HepG2 (cell line): Measurements from ENCODE around the gene RAE1. TPM values are rescaled to one million over a fixed set of nuclear protein-coding genes. Genes with fewer than 3 reads are reported as not detected.

Experiments used
- ATF4 ChIP-seq, 2 experiments: fragments of 450-650 bp in 1 of 2; sonication (generic) in 1 of 2; formaldehyde crosslinking; IDR thresholded peaks; 2 replicates each; pipeline versions ENCODE4 v1.5.0 to v1.8.0; 2020 to 2022; ENCODE audit warnings: mild to moderate bottlenecking in 1 of 2, missing genetic modification reagents in 1 of 2
- FOXP4 ChIP-seq: sonication (generic); formaldehyde crosslinking; IDR thresholded peaks from 2 replicates; pipeline ENCODE4 v1.4.0; 2020; ENCODE audit warnings: missing genetic modification reagents
- GZF1 ChIP-seq: sonication (generic); formaldehyde crosslinking; IDR thresholded peaks from 2 replicates; pipeline ENCODE4 v1.5.1; 2020; ENCODE audit warnings: mild to moderate bottlenecking, missing genetic modification reagents
- HNF4G ChIP-seq, 2 experiments: sonication (generic) in 1 of 2; formaldehyde crosslinking in 1 of 2; IDR thresholded peaks; 2 replicates each; pipeline versions ENCODE4 v1.4.0 to v1.6.1; 2011 to 2020; ENCODE audit warnings: borderline replicate concordance in 2 of 2, low read depth in 2 of 2, mild to moderate bottlenecking in 2 of 2, low read length in 1 of 2, missing genetic modification reagents in 1 of 2, moderate library complexity in 1 of 2
- HNRNPL ChIP-seq: fragments of 200-400 bp; formaldehyde crosslinking; IDR thresholded peaks from 2 replicates; pipeline ENCODE4 v1.6.1; 2017; ENCODE audit warnings: mild to moderate bottlenecking, low read depth, low read length
- MAFF ChIP-seq: IDR thresholded peaks from 2 replicates; pipeline ENCODE4 v1.6.1; 2011; ENCODE audit warnings: low read depth, low read length, improper control_type of control experiment
- NFIB ChIP-seq: sonication (generic); formaldehyde crosslinking; IDR thresholded peaks from 2 replicates; pipeline ENCODE4 v1.9.0; 2021; ENCODE audit warnings: missing genetic modification reagents, mild to moderate bottlenecking, borderline replicate concordance
- PAX8 ChIP-seq: sonication (generic); formaldehyde crosslinking; IDR thresholded peaks from 2 replicates; pipeline ENCODE4 v1.8.0; 2022; ENCODE audit warnings: mild to moderate bottlenecking, missing genetic modification reagents, borderline replicate concordance
- PCBP2 ChIP-seq: fragments of 200-400 bp; formaldehyde crosslinking; optimal IDR thresholded peaks from 2 replicates; pipeline ENCODE3; 2018; ENCODE audit warnings: low read length, low read depth; ENCODE audit not compliant: poor library complexity, severe bottlenecking
- RBAK ChIP-seq: sonication (generic); formaldehyde crosslinking; IDR thresholded peaks from 2 replicates; pipeline ENCODE4 v1.5.1; 2020; ENCODE audit warnings: mild to moderate bottlenecking, missing genetic modification reagents
- REXO4 ChIP-seq: sonication (generic); formaldehyde crosslinking; IDR thresholded peaks from 2 replicates; pipeline ENCODE4 v1.8.0; 2022; ENCODE audit warnings: missing genetic modification reagents, mild to moderate bottlenecking, borderline replicate concordance
- RXRB ChIP-seq: IDR thresholded peaks from 2 replicates; pipeline ENCODE4 v1.6.1; 2016; ENCODE audit warnings: borderline replicate concordance, missing genetic modification reagents, missing compliant biosample characterization
- SNAPC5 ChIP-seq: sonication (generic); formaldehyde crosslinking; IDR thresholded peaks from 2 replicates; pipeline ENCODE4 v1.8.1; 2023; ENCODE audit warnings: mild to moderate bottlenecking, missing genetic modification reagents, borderline replicate concordance
- TMF1 ChIP-seq: sonication (generic); formaldehyde crosslinking; IDR thresholded peaks from 2 replicates; pipeline ENCODE4 v1.8.1; 2022; ENCODE audit warnings: low read depth, missing genetic modification reagents
- ZBTB20 ChIP-seq: sonication (generic); formaldehyde crosslinking; IDR thresholded peaks from 2 replicates; pipeline ENCODE4 v1.8.1; 2023; ENCODE audit warnings: missing genetic modification reagents, low read depth, mild to moderate bottlenecking, borderline replicate concordance
- ZNF282 ChIP-seq: fragments of 450-650 bp; IDR thresholded peaks from 2 replicates; pipeline ENCODE4 v1.6.1; 2018; ENCODE audit not compliant: partially characterized antibody
- ZNF597 ChIP-seq: sonication (generic); formaldehyde crosslinking; IDR thresholded peaks from 2 replicates; pipeline ENCODE4 v1.5.0; 2020; ENCODE audit warnings: missing genetic modification reagents
- ZNF772 ChIP-seq: sonication (generic); formaldehyde crosslinking; IDR thresholded peaks from 2 replicates; pipeline ENCODE4 v1.5.0; 2020; ENCODE audit warnings: mild to moderate bottlenecking, missing genetic modification reagents
- ZNF775 ChIP-seq: sonication (generic); formaldehyde crosslinking; IDR thresholded peaks from 2 replicates; pipeline ENCODE4 v1.4.0; 2020; ENCODE audit warnings: missing genetic modification reagents, mild to moderate bottlenecking, moderate library complexity, borderline replicate concordance
- ZSCAN29 ChIP-seq: sonication (generic); formaldehyde crosslinking; conservative IDR thresholded peaks from 2 replicates; pipeline ENCODE4 v1.4.0; 2020; ENCODE audit warnings: mild to moderate bottlenecking, missing genetic modification reagents
- ZUFSP ChIP-seq: sonication (generic); formaldehyde crosslinking; IDR thresholded peaks from 2 replicates; pipeline ENCODE4 v1.9.0; 2021; ENCODE audit warnings: missing genetic modification reagents, mild to moderate bottlenecking, borderline replicate concordance
- polyA plus RNA-seq, 8 experiments: library from polyadenylated mRNA; depleted of rRNA in 3 of 8; stranded (reverse) in 7 of 8; unstranded in 1 of 8; fragments of >200 nt; fragmentation: Illumina TruSeq in 4 of 8; extraction: Trizol in 4 of 8; gene quantifications; 2 replicates each; pipeline versions ENCODE4 v1.2.1 to v1.2.3, GENCODE V29; 2011 to 2016; ENCODE audit warnings: low read depth in 4 of 8, missing spikeins in 1 of 8, mixed read lengths in 1 of 8; ENCODE audit not compliant: insufficient read depth in 1 of 8
- total RNA-seq, 5 experiments: library from RNA; depleted of rRNA; stranded (reverse); fragments of >200 nt; fragmentation: Illumina TruSeq; extraction: Trizol; gene quantifications; 2 replicates each; pipeline ENCODE4 v1.2.3, GENCODE V29; 2016; ENCODE audit warnings: low read depth in 1 of 5

Gene RAE1
- total and polyA plus RNA-seq, 2 of the 13 experiments (the other 11 are each of a cell fraction or from before 2014, with no cell fraction given) = 36.1 to 72.9 TPM

- TF ChIP-seq TMF1 (no peak), HNRNPL (no peak), SNAPC5 (CRISPR knock-in tag) (no peak), PAX8 (CRISPR knock-in tag) (no peak), ZBTB20 (CRISPR knock-in tag) (no peak), ATF4 (CRISPR knock-in tag; IDR thresholded peaks at IDR 0.05) (no peak), ZNF282 (no peak), FOXP4 (CRISPR knock-in tag) (0 out of 2 replicates have a peak, but pooled peaks have one; percentile 27), ZNF772 (no peak), ZNF775 (no peak), PCBP2 (no peak), REXO4 (no peak), GZF1 (no peak), NFIB (no peak), HNF4G (IDR thresholded peaks at IDR 0.05; ENCODE audit: borderline replicate concordance, low read depth, low read length) (no peak), HNF4G (CRISPR knock-in tag; IDR thresholded peaks at IDR 0.05; ENCODE audit: borderline replicate concordance, low read depth) (no peak), RXRB (peak; percentile 34; the same call in 1 of the 2 replicates), ZNF597 (CRISPR knock-in tag) (no peak), ZUFSP (no peak), ZSCAN29 (CRISPR knock-in tag) (no peak), MAFF (no peak), RBAK (no peak)
Observed at GRCh38 chr20:57381596-57382503, 30.8 kb downstream of the RAE1 start (continued).
